Keratinocyte (primary cell): ENCODE data around the gene RGS8.

Experiments used
- CTCF ChIP-seq, 3 experiments: IDR thresholded peaks in 1 of 3; conservative IDR thresholded peaks in 1 of 3; optimal IDR thresholded peaks in 1 of 3; 2 replicates in 2 of 3; 3 replicates in 1 of 3; pipeline versions ENCODE3 to v1.5.1; 2011; ENCODE audit warnings: low read length in 3 of 3, mild to moderate bottlenecking in 3 of 3, moderate library complexity in 2 of 3, control low read depth in 1 of 3, inconsistent platforms in 1 of 3; ENCODE audit not compliant: insufficient read depth in 2 of 3; ENCODE audit errors: extremely low read depth in 1 of 3
- EZH2 ChIP-seq: IDR thresholded peaks from one replicate; pipeline ENCODE4 v1.6.1; 2012; ENCODE audit warnings: inconsistent platforms, mild to moderate bottlenecking, low read length, moderate library complexity

- TF ChIP-seq CTCF (optimal IDR thresholded peaks at IDR 0.05 in 1 of 3, IDR thresholded peaks at IDR 0.05 in 1 of 3, conservative IDR thresholded peaks at IDR 0.05 in 1 of 3; ENCODE audit: extremely low read depth in 1 of 3, insufficient read depth in 2 of 3, low read length in 3 of 3) (no peak), EZH2 (no peak)
Observed at GRCh38 chr1:182669266-182669665, 15.1 kb downstream of the RGS8 start.
